H1 (cell line): ENCODE data around the gene KRTAP10-4. TPM values are rescaled to one million over a fixed set of nuclear protein-coding genes. Genes with fewer than 3 reads are reported as not detected.

Source experiments
- ASH2L ChIP-seq: fragments of 200-600, 300-600 bp; sonication (generic); IDR thresholded peaks from one replicate; pipeline ENCODE4 v1.7.1; 2017; ENCODE audit warnings: low read length
- CHD2 ChIP-seq: IDR thresholded peaks from 2 replicates; pipeline ENCODE4 v1.6.1; 2012; ENCODE audit warnings: low read length, improper control_type of control experiment
- CREB1 ChIP-seq: IDR thresholded peaks from 2 replicates; pipeline ENCODE4 v1.6.1; 2012; ENCODE audit warnings: inconsistent platforms
- JUN ChIP-seq: IDR thresholded peaks from 2 replicates; pipeline ENCODE4 v1.6.1; 2011; ENCODE audit warnings: low read depth, mild to moderate bottlenecking, improper control_type of control experiment, low read length
- KDM4A ChIP-seq: IDR thresholded peaks from one replicate; pipeline ENCODE4 v1.7.1; 2012; ENCODE audit warnings: low read depth, mild to moderate bottlenecking, moderate library complexity, low read length, inconsistent platforms; ENCODE audit not compliant: severe bottlenecking
- SAP30 ChIP-seq: fragments of 300-600 bp; sonication (generic); IDR thresholded peaks from 2 replicates; pipeline ENCODE4 v1.7.1; 2012; ENCODE audit warnings: low read length, moderate library complexity, mild to moderate bottlenecking, inconsistent platforms; ENCODE audit not compliant: insufficient read depth, insufficient replicate concordance
- SIN3A ChIP-seq, 2 experiments: IDR thresholded peaks in 1 of 2; conservative IDR thresholded peaks in 1 of 2; 2 replicates each; pipeline ENCODE4 v1.6.1; 2011 to 2012; ENCODE audit warnings: low read length in 2 of 2, improper control_type of control experiment in 1 of 2, low read depth in 1 of 2, mild to moderate bottlenecking in 1 of 2
- SP1 ChIP-seq: IDR thresholded peaks from 2 replicates; pipeline ENCODE4 v1.6.1; 2011; ENCODE audit warnings: low read depth, low read length
- ZNF274 ChIP-seq: IDR thresholded peaks from 2 replicates; pipeline ENCODE4 v1.7.0; 2012; ENCODE audit warnings: low read length, borderline replicate concordance; ENCODE audit errors: extremely low read depth
- polyA plus RNA-seq, 7 experiments: library from polyadenylated mRNA; depleted of rRNA in 3 of 7; stranded (reverse) in 5 of 7; unstranded in 2 of 7; fragments of >200 nt in 5 of 7; fragments of 200-250 nt in 2 of 7; gene quantifications; 1 replicate in 5 of 7; 2 replicates in 1 of 7; 4 replicates in 1 of 7; pipeline versions ENCODE4 v1.2.1 to v1.2.3, GENCODE V29; 2011 to 2013; ENCODE audit warnings: missing spikeins in 2 of 7, mixed read lengths in 2 of 7
- total RNA-seq: library from RNA; stranded (reverse); fragmentation: NEBNext Ultra II Directional; extraction: Animal tissue kit (Norgen Biotek cat#: 25700); gene quantifications from 2 replicates; pipeline ENCODE4 v1.2.1, GENCODE V29; 2021
- TF ChIP-seq, protein P1 (sequence below): IDR thresholded peaks from 2 replicates; pipeline ENCODE4 v1.6.1; 2012; ENCODE audit warnings: inconsistent platforms

Gene KRTAP10-4
- total and polyA plus RNA-seq, 2 of the 8 experiments (the other 6 are each of a cell fraction or from before 2014, with no cell fraction given), result not detected

DNA sequence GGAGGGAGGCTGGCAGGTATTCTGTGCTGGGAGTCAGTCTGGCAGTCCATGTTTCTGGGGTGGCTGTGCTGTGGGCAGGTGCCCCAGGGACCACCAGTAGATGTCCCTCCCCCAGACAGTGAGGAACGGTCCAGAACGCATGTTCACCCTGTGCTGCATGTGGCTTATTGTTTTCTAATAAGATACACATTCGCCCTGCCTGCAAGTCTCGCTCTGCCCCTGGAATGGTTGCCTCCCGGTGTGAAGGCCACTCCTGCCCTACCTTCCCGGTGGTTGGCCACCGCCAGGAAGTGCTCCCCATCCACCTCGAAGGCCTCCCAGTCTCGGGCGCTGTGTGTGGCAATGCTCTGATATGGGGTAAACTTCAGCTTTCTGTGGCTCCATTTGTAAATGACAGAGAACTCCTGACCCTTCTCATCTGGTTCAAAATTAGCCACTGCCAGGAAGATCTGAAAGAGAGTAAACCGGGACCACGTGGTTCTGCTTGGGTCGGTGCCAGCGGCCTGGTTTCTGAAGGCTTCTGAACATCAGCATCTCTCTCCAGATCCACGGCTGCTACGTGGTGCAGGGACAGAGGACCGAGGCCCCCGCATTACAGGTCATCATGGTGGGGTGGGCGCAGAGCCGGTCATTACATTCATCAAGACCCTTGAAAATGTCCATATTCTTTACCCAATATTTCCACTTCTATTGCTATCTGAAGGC, 48.0 kb upstream of the KRTAP10-4 start (continued):
- TF ChIP-seq JUN, result no peak
- no peak for TF ChIP-seq SAP30
- TF ChIP-seq, protein P1, sequence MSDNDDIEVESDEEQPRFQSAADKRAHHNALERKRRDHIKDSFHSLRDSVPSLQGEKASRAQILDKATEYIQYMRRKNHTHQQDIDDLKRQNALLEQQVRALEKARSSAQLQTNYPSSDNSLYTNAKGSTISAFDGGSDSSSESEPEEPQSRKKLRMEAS, result no peak
- TF ChIP-seq CHD2, result no peak
- no peak for TF ChIP-seq SP1
- TF ChIP-seq ASH2L, result no peak
- TF ChIP-seq KDM4A, result no peak
- no peak for TF ChIP-seq ZNF274
- TF ChIP-seq SIN3A (conservative IDR thresholded peaks at IDR 0.05 in 1 of 2, IDR thresholded peaks at IDR 0.05 in 1 of 2; ENCODE audit: low read depth in 1 of 2, low read length in 2 of 2), result no peak
- TF ChIP-seq CREB1, result no peak
